Ureter (tissue), 1 donor: ENCODE data around the gene COTL1. TPM values are rescaled to one million over a fixed set of nuclear protein-coding genes. Genes with fewer than 3 reads are reported as not detected.

Experiments
- DNase-seq: peaks from one replicate; pipeline ENCODE4 v3.0.0-alpha.2; 2020; ENCODE audit warnings: low spot score
- total RNA-seq: library from RNA; stranded (reverse); gene quantifications from one replicate; pipeline ENCODE4 v1.2.4, GENCODE V29; 2023
- donor health status: DM: yes; HTN: yes; CAD: no.

The COTL1 gene, protein sequence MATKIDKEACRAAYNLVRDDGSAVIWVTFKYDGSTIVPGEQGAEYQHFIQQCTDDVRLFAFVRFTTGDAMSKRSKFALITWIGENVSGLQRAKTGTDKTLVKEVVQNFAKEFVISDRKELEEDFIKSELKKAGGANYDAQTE
- 79.6 TPM for total RNA-seq

DNA sequence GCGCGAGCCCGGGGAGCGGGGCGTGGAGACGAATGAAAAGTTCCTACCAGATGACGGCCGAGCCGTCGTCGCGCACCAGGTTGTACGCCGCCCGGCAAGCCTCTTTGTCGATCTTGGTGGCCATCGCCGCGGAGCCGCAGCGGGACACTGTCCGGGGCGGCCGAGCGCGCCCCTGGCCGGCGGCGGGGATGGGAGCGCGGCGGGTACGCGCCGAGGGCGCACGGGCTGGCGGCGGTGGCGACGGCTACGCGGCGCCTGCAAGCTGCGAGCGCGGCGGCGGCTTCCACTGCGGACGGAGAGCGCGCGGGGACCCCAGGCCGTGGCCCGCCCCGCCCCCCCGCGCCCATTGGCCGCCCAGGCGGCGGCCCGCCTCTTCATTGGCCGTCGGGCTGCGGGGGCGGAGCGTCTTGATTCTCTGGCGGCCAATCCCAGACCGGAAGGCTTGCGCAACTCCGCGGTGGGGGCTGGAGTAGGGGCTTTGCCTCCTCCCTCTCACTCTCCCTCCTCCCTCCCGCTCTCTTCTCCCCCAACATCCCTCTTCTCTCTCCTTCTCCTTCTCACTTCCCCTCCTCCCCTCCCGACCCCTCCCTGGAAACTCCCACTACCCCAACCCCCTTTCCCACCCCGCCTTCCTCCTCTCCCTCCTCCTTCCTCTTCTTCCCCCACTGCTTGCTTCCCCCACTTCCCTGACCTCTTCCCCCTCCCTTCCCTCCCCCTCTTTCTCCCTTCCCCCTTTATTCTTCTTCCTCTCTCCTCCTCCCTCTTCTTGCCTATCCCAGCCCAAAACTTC, at the start of gene COTL1:
TSS of gene COTL1 (minus strand) at position 288 of the 790 bp plus-strand sequence. CDS start at position 124, 164 bp downstream.
- peak; percentile 97 for DNase-seq

DNA sequence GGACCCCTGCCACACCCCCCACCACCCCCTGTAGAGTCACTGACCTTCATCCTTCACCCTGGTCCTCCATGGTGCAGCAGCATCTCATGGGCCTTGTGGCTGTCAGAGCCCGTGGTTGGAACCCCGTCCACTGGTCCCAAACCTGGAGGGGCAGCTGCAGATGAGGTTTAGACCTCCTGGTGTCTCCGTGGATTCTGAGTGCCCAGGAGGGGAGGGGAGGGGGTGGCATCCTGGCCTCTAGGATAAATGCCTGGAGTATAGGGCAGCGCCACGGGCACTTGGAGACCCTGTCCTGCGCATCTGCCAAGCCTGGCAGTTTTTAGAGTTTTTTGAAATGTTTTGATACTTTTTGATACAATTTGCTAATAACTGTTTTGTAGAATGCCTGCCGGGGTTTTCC, 48.0 kb upstream of the COTL1 start:
- no peak for DNase-seq

DNA sequence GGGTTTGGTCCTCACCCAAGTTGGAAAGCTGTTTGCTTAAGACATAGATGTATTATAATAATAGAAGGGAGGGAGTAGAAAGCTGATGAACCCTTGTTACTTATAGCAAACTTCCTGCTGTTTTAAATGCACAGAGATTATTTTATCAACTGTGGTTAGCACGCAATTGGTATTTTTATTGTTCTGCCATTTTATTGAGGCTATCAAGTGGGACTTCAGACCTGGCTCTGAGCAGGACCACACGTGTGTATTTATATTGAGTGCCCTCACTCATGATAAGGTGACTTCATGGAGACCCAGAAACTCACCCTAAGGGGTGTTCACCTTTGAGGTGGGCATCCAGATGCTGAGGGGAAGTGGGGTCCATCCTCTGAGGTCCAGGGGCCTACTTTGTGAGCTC, 47.5 kb upstream of the COTL1 start:
- DNase-seq: no peak

DNA sequence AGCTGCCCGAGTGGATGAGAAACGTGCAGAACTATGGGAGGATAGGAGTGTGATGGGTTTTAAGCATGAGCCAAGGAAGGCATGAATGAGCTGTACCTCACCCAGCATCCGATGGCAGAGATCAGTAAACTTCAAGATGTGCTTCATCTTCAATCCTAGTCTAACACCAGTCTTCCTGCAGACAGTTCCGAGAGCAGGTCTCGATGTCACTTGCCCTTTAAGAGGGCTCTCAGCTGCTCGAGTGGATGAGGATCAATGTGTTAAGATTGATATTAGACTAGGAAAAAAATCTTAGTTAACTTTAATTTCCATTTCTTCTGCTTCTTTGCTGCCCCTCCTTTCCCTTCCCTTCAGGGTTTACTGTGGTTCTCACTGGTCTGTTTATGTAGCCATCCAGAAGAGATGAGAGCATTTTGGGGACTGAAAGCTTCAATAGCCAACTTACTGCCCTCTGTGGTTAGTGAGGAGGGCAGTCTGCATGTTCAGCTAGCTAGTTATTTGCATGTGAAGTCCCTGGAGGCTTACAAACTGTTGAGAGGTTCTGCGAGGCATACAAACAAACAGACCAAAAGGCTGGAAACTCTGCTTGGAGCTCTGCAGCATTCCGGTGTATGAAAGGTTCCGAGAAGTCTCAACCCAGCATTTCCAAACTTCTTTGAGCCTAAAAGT, 45.7 kb upstream of the COTL1 start:
- DNase-seq: no peak

DNA sequence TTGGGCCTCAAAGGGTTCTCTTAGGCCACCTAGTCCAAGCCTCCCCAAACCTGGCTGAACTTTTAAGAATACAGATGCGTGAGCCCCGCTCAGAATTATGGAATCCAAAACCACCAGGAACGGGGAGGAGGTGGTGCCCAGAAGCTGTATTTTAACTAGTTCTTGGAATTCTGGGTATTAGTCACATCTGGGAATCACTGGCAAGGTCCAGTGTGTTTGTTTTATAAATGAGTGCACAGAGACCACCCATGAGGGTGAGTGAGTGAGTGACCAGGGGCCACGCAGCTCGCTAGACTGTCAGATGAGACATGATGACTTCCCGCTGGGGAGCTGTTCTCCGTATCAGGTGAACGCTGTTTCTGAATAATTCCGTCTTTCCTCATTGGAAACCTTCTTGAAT, 44.6 kb upstream of the COTL1 start:
- no peak for DNase-seq

DNA sequence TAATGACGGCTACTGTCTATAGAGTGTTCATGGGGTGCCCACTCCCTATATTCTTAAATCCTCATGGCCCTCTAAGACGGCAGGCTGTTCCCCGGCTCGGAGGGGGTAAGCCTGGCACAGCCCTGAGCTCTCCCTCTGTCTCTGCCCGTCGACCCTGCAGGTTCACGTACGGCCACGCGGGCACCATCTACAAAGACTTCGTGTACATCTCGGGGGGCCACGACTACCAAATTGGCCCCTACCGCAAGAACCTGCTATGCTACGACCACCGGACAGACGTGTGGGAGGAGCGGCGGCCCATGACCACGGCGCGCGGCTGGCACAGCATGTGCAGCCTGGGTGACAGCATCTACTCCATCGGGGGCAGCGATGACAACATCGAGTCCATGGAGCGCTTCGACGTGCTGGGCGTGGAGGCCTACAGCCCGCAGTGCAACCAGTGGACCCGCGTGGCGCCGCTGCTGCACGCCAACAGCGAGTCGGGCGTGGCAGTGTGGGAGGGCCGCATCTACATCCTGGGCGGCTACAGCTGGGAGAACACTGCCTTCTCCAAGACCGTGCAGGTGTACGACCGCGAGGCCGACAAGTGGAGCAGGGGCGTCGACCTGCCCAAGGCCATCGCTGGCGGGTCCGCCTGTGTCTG, 43.7 kb upstream of the COTL1 start:
- DNase-seq: no peak

DNA sequence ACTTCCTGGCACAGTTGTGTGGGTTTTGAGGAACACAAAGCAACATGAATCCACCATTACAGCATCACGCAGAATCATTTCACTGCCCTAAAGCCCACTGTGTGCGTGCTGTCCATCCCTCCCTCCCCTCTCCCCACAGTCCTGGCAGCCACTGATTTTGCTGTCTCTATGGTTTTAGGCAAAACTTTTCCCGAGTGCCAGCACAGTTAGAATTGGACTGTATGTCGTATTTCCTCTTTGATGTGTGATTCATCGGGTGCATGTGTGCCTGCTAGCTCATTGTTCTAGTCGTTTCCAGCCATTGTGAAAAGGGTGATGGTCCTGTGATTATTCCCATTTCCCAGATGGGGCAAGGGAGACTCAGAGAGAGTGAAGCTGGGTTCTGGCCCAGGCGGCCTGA, 43.1 kb upstream of the COTL1 start:
- DNase-seq: no peak

DNA sequence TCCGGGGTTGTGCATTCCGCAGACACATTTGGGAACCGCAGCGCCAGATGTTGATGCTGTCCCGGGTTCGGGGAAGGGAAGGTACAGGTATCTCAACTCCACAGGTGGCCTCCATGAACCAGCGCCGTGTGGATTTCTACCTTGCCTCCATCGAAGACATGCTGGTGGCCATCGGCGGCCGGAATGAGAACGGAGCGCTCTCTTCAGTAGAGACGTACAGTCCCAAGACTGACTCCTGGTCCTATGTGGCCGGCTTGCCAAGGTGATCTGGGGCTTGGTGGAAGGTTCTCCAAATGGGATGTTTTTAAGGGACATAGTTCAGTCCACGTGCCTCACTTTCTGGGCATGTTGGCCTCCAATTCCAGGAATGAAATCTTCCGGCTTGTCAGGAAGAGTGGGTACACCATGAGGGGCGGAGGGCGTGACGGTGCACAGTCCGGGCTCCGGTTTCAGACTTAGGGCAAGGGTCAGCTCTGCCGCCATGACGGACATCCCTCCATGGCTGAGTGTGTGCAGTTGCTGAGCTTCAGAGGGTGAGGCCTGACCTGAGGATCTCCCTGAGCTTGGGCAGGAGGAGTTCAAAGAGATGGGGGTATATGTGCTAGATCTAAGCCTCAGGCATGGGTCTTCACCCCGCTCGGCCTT, 41.9 kb upstream of the COTL1 start:
- no peak for DNase-seq

DNA sequence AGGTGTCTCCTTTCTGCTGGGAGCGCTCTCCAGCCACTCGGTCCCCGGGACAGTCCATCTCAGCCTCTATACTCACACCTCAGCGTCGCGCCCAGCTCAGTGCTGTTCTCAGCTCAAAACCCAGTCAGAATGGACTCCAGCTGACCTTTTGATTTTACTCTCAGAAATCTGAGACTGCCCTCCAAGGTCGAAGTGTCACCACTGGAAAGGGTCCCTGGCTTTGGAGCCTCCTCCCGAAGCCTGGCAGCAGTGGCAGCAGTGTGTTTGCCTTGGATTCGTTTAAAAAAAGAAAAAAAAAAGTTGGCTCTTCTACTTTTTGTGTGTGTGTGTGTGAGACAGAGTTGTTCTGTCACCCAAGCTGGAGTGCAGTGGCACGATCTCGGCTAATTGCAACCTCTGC, 40.8 kb upstream of the COTL1 start:
- DNase-seq: no peak

DNA sequence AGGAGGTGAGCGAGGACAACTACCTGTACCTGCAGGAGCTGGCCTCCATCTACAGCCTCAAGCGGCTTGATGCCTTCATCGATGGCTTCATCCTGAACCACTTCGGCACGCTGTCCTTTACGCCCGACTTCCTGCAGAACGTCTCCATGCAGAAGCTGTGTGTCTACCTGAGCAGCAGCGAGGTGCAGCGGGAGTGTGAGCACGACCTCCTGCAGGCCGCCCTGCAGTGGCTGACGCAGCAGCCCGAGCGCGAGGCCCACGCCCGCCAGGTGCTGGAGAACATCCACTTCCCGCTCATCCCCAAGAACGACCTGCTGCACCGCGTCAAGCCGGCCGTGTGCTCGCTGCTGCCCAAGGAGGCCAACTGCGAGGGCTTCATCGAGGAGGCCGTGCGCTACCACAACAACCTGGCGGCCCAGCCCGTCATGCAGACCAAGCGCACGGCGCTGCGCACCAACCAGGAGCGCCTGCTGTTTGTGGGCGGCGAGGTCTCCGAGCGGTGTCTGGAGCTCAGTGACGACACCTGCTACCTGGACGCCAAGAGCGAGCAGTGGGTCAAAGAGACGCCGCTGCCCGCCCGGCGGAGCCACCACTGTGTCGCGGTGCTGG, 39.5 kb upstream of the COTL1 start:
- no peak for DNase-seq

DNA sequence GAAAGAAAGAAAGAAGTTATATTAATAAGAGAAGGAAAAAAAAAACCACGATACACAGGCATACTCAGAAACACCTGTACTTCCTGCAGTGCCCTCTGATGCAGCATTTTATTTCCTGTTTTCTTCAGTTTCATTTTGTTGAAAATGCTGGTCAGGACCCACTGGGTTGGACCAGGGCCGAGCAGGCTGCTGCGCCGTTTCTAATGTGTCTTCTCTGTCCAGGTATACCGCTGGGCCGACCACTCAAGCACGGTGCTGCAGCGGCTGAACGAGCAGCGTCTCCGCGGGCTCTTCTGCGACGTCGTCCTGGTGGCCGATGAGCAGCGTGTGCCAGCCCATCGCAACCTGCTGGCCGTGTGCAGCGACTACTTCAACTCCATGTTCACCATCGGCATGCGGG, 38.8 kb upstream of the COTL1 start:
- no peak for DNase-seq

DNA sequence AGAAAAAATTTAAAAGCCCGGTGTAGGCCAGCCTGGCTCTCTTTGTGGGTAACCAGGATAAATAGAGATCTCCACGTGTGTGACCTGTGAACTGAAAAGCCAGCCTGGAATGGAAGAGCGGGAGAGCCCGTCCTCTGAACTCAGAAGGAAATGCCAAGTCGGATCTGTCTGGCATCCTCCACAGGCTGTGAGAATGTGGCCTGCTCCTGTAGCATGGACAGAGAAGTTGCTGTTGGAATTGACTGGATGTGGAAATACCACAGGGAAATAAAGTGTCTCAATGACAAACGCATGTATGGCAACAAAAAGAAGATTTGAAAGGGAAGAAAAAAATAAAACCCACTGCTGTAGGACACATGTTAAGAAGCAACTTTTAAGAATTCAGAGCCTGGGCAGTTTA, 37.1 kb upstream of the COTL1 start:
- DNase-seq: no peak

DNA sequence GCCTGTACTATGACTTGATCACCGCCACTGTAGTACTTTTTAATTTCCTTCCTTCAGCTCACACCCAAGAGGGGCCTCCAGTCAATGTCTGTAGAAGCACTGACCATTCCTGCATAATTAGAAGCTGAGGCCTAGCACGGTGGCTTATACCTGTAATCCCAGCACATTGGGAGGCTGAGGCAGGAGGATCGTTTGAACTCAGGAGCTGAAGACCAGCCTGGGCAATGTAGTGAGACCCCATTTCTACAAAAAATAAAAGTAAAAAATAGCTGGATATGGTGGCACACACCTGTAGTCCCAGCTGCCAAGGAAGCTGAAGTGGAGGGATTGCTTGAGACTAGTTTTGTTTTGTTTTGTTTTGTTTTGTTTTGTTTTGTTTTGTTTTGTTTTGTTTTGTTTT, 36.4 kb upstream of the COTL1 start:
- no peak for DNase-seq

DNA sequence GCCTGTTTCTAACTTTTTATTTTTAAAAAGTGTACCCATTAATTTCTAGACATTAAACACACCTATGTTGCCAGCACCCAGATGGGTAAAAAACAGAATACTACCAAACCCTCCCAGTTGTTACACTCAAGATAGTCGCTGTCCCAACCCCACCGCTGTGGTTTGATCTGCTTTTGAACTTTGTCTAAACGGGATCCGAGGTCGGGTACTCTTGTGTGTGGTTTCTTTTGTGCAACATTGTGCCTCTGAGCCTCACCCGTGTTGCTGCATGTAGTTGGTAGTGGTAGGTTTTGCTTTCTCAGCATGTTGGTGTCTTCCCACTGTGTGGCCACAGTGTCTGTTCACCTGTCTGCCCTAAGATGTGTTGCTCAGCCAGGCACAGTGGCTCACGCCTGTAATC, 34.7 kb upstream of the COTL1 start:
- no peak for DNase-seq

DNA sequence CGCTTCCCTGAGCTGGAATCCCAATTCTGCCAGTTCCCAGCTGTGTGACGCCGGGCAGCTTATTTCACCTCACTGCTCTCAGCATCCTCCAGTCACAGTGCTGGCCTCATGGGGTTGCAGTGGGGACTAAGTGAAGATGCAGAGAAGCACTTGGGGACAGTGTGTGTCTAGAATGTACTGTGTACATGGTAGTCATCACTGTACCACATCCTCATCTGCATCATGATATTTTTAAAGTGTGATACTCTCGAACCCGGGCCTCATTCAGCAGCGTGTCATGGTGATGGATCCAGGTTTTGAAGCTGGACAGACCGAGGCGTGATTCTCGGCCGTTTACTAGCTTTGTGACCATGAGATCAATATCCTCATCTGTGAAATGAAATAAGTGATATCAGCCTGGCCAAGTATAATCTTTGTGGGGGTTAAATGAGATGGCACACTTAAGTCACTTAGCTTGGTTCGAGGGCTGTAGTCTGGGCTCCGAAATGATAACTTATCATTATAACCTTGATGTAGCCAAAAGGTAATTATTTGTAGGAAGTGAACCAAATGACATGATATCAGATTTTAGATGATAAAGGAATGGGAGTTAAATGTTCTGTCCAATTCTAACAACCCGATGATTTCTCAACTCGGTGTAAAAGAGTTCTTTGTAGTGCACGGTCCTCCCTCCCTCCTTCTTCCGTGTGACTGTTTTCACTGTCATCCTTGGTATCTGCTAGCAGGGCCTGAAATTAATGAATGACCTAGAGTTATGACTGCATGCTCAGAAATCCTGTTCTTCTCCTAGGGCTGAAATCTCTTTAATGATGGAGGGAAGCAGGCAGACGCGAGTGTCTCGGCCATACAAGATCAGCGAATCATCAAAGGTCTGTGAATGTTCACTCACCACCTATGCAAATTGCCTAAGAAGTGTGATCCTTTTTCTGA, 32.4 kb upstream of the COTL1 start:
- DNase-seq: no peak

DNA sequence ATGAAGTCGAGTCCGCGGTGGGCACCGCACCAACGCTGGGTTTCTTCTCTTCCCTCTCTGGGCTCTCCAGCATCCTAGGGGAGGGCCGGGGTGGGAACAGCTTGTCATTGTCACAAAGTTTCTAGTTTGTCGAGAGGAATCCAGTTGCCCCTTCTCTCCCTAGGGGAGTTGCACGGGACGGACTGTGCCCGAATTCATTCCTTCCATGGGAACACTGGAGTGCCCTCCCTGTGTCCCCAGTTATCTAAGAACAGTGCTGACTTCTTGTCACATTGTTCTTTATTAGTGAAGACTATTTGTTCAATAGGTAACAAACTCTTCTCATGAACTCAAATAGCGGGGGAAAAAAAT, 31.6 kb upstream of the COTL1 start:
- DNase-seq: no peak

DNA sequence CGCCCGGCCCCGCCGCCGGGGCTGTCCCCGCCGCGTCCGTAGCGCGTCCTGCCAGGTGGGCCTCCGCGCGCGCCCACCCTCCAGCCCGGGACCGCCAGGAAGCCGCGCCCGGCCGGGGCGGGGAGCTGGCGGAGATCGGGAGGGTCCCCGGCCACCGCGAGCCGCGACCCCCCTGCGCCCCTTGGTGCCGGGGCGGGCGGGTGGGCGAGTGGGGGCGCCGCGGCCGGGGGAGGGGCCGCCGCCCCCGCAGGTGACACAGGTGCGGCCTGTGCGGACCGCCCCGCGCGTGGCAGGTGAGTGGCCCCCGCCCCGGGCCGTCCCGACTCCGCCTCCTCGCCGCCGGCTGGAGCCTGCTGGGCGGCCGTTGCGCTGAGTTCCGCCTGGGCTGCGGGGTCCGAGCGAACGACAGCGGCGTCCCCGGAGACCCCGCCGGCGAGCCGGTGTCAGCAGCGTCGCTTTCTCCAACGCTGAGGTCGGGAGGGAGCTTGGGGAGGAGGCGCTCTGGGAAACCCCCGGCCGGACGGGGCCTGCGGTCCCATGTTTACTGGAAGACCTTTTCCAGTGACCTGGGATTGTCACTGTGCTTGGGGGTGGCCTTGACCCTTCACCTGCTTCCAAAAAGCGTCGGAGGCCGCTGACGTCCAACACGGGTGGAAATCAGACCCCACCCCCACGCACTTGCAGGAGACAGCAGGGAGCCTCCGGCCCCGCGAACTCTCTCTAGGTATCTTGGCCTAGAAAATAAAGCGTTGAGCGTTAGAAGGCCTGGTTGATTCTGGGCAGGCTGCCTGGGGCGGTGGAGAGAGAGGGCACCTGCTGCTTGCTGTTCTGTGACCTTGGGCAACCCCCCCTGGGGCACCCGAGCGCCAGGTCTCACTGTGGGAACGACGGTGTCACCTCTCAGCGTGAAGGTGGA, 31.0 kb upstream of the COTL1 start:
- DNase-seq: peak; percentile 57

DNA sequence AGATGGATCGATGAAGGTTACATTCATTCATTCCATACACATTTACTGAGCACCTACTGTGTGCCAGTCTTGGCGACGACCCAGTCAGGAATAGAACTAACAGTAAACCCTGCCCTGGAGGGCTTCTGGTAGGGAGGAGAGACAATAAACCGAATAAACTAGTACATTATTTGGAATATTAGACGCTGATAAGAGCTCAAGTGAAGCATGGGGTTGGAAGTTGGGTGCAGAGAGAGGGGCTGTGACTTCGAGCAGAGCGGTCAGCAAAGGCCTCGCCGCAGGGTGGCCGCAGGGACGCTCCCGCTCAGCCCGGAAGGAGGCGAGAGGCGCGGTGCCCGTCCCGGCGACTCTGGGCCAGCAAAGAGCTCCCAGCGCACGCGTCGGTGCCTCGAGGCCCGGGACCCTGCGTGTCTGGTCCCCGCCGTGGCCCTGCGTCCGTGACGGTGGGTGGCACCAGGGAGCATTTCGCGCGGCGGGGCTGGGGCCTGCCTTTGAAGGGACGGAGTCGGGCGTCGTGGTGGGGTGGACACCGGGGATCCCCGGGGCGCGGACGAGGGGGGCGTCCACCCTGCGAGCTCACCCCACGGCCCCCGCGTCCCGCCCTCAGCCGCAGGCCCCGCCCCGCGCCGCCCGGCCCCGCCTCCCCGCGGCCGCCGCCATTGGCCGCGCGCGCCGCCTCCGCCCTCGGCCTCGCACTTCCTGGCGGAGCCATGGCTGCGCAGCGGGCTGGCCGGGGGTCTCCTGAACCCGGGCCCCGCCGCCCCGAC, 30.1 kb upstream of the COTL1 start, which contains the start of gene KLHL36:
TSS of gene KLHL36 (plus strand) at position 684 of the 767 bp plus-strand sequence. CDS start 2,357 bp downstream, outside the sequence.
- DNase-seq: peak; percentile 63

DNA sequence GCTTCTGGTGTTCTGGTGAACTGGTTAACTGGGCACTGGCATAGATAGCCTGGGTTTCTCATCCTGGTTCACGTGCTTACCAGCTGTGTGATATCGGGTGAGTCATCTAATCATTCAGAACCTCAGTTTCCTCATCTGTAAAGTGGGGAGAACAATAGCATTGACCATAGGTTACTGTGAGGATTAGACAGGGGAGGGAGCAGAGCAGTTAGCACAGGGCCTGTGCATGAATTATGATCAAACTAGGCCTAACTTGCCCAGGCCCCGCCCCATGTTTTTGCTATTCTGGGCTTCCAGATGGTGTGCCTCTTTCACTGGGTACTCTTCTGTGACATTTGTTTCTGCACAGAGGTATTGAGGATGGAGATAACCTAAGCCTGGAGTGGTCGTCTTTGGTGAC, 25.8 kb upstream of the COTL1 start:
- DNase-seq: peak; percentile 61
